HG03159 (cell line): ENCODE results near the gene ACKR4.
"Not testable (repeated sequence)": the region's sequence is repeated elsewhere in the genome, so short reads cannot be mapped to it uniquely, and the experiment has no call there.

ENCODE experiments used
- ATAC-seq: cut with Tn5 transposase; IDR thresholded peaks from one replicate; pipeline ENCODE4 v1.9.1; 2021; ENCODE audit warnings: mild to moderate bottlenecking, moderate library complexity; ENCODE audit not compliant: unreplicated experiment

Gene ACKR4

DNA sequence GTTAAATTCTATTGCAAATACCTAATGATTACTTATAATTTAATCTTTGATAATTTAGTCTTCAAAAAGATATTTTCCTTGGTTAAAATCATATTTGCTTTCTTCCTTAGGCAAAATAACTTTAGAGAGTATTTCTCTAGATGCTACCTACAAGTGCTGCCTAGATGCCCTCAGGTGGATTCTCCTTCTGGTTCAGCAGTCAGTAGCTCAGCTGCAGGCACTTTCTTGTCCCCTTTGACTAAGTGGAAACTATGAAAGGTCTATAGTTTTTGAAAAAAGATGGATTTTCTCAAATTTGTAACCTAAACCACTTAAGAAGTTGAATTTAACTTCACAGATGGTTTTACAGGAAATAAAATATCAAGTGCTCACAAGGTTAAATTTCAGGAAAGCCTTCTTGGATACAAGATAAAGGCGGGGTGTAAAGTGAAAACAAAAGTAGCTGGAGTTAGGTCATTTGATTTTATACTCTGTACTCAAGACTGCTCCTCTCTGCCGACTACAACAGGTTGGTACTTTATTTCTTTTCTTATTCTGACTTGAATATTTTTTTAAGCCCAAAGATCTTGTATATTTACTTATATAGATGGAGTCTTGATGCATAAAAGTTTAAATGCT, at the start of gene ACKR4:
Gene ACKR4, plus strand, starts transcription at position 455 of the 618 bp plus-strand sequence. CDS start 3,128 bp downstream, outside the sequence.
- ATAC-seq, result no peak

DNA sequence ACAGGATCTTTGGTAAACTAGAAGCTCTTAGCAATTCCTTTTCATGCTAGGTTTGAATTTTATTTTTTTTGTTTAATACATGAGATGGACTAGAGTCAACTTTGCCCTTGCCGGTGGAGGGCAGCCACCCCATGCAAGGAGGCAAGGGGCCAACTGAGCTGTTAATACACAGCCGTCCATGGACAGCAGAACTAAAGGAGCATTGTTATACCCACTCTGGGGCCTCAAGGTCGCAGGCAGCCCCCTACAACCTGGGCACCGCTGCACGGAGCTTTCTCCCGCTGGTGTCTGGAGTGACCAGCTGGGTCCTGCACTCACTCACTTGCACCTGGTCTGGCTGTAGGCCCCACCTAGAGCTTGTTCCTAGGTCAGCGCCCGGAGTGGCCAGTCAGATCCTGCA, 47.9 kb upstream of the ACKR4 start:
- ATAC-seq, result no peak

DNA sequence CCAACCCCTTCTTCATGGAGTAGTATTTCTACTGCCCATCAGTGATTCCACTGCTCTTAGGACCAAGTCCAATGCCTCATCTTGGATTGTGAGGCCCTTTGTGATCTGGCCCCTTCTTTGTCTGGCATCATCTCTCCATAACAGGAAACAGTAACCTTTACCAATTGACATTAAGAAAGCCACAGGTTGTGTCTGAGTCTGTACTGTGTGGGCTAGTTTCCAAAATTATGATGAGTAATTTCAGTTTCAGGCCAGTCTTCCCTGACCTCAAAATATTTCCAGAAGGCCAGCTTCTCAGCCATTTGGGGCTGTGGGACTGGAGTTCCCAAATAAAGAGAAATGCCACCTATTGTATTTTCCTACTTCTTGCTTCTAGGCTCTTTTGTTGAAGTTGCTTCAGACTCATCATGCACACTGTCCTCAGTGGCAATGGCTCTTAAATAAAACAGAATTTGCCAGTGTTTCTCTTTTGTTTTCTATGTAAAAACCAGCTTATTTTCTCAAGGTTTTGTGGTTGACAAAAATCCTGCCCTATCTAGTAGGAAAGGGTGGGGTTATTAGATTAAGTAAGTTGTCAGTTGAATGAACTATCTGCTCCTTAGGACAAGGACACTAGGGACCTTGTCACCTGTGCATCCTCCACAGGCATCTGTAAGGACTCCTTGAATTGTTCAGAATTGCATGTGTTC, 47.0 kb upstream of the ACKR4 start:
- peak; percentile 83 for ATAC-seq

DNA sequence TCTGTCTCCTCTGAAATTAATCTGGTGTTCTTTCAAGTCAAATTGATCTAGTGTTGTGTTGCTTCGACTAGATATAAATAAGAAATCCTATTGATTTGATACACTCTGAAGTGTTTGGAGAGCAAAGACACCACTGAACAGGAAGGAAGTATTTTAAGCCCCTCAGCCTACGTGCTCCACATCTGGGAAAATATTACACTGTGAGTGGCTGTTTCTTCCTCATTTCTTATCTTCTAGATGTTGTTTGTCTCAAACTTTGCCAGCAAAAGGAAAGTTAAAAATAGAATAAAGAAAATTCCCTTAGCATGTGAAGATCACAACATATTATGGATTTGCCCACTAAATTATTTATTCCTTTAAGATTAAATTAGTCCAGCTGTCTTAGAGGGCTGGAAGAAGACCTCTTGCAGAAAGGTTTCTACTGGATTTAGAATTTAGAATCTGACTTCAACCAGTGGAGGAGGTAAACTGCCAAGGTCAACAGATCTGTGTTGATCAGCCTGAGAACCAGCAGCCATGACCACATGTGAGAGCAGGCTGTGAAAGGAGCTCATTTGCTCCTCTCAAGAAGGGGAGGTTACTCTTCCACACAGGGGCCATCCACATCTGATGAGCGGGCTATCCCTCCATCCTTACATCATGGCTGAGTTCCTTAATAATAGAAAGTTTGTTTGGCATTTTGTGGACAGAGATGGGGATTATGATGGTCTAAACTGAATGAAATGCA, 46.3 kb upstream of the ACKR4 start:
- no peak for ATAC-seq

DNA sequence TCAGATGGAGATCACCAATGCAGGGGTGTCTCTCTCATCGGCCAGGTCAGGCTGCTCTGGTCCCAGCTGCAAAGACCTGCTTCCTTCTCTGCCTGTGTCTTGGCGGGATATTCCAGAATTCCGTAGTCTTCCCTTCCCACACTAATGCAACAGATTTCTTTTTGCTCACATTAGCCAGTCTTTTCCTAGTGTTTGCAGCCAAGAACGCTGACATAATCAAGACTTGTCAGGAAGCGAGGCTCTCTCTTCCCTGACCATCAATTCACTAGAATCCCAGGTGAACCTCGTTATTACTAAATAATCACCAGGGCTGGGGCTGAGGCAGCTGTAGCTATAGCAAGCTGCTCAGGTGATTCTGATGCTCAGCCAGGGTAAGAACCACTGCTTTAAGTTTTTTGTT, 43.2 kb upstream of the ACKR4 start:
- ATAC-seq, result no peak

DNA sequence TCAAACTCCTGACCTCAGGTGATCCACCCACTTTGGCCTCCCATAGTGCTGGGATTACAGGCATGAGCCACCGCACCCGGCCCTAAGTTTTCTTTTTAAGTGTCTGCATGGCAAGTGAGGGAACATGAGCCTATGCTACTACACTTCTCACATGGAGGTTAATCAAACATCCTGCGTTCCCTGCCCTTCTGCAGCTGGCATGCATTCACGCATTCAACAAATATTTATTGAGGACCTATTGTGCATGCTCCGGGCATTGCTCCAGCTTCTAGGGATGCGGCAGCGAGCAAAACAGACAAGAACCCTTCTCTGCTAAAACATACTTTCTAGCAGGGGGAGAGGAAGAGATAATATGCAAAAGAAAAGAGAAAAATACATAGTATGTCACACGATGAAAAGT, 42.6 kb upstream of the ACKR4 start:
- ATAC-seq, result no peak

DNA sequence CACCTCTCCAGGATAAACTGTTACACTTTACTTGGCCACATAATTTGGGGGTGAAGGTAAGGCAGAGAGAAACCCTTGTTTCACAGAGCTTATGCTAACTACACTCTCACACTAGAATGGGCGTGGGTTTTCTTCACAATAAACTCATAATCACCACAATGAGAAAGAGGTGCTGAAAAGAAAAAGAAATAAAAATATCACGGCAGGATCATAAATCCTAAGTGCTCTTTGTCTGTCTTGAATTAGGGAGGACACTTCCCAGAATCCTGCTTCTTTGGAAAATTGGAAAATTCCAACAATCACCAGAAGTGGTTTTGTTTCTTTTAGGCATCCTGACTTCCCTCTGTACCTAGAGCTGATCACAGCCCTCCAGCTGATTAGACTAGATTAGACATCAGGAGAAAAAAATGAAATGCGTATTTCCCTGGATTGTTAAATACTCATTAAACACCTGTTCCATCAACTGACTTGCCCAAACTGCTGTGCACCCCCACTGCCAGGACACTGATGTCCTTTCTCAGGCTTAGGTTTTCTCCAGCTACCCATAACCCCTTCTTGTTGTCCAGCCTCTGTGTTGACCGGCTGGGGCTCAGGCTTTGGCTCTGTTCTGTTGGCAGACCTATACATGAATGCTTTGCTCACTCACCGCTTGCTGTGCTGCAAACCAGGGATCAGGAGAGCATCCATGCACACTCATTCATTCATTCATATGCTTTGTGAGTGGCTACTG, 41.6 kb upstream of the ACKR4 start:
- no peak for ATAC-seq

DNA sequence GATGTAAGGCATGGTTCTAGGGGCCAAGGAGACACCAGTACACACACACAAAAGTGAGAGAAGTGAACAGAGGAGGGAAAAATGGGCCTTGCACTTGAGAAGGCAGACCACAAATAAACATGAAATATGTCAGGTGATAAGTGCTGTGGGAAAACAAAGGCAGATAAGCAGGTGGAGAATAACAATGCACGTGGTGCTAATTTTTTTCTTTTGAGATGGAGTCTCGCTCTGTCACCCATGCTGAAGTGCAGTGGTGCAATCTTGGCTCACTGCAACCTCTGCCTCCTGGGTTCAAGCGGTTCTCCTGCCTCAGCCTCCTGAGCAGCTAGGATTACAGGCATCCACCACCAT, 41.1 kb upstream of the ACKR4 start:
- ATAC-seq, result not testable (repeated sequence)

DNA sequence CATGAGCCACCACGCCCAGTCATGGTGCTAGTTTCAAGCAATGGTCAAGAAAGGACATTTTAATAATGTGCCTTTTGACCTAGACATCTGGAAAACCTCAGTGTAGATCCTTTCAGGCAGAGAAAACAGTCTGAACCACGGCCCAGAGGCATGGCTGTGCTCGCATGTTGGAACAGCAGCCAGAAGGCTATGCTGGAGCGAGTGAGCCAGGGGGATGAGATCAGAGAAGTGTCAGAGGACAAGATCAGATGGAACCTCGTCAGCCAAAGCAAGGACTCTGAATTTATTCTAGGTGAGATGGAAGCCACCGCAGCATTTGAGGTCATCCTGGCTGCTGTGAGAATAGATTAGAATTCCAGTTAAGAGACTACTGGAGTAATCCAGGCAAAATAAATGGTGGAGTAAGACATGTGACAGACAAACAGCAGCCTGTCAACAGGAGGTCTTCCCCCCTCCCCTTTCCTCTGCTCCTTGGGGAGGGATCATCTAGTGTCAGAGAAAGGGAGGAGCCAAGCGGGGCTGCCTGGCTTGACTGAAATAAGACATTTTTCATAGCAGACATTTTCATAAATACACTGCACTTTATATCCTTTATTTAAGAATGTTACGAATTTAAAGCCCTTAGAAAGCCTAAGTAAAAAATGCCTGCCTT, 40.4 kb upstream of the ACKR4 start:
- ATAC-seq, result no peak

DNA sequence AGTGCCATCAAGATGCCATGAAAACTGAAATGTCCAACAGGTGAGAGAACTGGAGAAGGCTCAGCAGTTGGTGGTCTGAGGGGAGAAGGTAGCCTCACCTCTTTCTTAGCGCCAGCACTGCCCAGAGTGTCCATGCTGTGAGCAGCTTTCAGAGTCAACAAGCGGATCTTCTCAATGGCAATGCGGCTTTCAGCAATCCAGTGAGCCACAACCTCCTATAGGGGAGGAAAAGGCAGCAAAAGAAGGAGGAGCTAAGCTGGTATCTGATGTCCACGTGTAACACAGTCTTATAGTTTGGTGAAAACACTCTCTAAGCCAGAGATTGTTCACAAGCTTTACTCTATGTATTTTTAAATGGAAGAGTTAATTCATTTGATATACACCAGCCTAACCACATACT, 36.1 kb upstream of the ACKR4 start:
- no peak for ATAC-seq

DNA sequence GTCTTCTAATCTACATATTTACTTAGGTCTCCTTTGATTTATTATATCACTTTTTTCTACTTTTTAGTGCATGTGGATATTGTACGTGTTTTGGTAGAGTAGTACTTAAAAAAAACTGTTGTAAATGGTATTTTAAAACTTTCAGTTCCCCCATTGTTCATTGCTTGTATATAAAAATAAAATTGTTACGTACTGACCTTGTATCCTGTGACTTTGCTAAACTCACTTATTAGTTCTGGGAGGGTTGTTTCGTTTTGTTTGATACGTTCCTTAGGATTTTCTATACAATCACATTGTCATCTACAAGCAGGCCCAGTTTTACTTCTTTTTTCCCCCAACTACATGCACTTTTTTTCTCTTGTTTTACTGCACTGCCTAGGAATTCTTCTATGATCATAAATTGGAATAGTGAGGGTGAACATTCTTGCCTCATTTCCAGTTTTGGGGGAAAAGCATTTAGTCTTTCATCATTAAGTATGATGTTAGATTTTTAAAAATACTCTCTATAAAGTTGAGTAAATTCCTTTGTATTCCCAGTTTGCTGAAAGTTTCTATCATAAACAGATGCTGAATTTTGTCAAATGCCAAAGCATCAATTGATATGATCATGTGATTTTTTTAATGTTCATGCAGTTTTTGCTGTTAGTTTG, 33.5 kb upstream of the ACKR4 start:
- no peak for ATAC-seq

DNA sequence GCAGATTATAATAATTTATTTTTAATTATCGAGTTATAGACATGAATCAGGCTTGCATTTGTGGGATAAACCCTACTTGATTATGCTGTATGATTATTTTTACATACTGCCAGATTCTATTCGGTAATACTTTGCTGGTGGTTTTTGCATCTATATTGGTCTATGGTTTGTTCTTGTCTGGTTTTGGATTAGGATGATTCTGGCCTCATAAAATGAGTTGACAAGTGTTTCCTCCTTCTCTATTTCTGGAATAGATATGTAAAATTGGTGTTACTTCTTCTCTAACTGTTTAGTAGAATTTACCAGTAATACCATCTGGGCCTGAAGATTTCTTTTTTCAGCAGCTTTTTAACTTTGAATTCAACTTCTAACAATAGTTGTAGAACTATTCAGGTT, 33.0 kb upstream of the ACKR4 start:
- no peak for ATAC-seq

DNA sequence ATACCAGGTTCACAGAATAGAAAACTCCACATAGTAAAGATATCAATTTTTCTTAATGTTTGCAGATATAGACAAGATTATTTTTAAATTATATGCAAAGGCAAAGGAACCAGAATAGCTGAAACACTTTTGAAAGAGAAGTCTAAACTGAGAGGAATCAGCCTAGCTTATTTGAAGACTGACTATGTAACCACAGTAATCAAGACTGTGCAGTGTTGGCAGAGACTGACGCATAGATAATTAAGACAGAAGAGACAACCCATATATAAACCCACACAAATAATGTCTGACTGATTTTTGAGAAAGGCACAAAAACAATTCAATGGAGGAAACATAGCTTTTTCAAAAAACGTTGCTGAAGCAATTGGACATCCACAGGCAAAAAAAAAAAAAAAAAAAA, 28.6 kb upstream of the ACKR4 start:
- ATAC-seq, result no peak

DNA sequence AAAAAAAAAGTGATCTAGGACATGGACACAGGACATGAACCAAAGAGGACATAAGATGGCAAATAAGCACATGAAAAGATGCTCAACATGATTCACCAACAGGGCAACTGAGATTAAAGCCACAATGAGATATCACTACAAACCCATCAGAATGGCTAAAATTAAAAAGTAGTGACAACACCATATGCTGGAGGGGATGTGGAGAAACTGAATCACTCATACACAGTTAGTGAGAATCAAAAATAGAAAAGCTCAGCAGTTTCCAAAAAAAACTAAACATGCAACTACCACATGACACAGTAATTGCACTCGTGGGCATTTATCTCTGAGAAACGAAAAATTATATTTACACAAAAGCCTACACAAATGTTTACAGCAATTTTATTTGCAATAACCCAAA, 27.9 kb upstream of the ACKR4 start:
- ATAC-seq, result no peak

DNA sequence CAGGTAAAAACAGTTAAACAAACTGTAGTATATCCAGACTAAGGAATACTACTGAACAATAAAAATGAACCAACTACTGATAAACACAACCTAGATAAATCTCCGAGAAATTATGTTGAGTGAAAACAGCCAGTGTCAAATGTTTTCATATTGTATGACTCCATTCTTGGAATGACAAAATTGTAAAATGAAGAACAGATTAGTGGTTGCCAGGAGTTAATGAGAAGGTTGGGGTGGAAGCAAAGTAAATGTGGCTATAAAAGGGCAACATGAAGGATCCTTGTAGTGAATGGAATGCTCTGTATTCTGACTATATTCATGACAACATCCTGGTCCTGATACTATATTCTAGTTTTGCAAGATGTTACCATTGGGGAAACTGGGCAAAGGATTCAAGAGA, 27.5 kb upstream of the ACKR4 start:
- ATAC-seq, result no peak

DNA sequence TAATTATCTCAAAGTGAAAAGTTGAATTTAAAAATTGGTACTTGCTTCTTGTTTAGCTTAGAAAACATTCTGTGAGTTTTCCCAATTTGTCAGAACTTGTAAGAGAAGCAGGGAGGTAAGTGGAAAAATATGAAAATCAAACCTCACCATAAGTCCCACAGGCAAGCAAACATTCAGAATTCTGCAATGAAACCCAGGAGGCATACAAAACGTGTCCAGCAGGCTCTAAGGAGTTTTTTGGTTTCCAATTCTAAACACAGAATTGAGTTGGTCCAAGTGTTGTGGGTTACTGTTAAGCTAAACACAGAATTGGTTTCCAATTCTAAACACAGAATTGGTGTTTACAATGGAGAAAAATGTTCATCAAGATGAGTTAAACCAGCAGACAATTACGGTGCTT, 27.1 kb upstream of the ACKR4 start:
- ATAC-seq, result no peak

DNA sequence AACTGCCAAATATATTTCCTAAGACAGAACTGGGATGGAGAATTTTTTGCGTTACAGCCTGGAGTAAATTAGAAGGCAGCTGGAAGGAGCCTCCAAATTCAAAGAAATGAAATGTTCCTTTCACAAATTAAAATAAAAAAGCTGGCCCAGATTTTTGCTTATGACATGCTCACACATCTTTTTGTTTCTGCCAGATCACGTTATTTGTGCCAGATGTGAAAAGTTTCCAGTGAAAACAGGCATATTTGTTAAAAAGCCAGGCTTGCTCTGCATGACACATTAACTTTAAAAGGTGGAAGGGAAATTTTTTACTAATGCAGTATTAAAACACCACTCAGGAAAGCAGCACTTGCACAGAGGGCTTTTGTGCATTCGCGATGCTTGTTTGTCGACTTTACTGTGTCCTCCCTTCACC, 23.3 kb upstream of the ACKR4 start:
- ATAC-seq, result no peak

DNA sequence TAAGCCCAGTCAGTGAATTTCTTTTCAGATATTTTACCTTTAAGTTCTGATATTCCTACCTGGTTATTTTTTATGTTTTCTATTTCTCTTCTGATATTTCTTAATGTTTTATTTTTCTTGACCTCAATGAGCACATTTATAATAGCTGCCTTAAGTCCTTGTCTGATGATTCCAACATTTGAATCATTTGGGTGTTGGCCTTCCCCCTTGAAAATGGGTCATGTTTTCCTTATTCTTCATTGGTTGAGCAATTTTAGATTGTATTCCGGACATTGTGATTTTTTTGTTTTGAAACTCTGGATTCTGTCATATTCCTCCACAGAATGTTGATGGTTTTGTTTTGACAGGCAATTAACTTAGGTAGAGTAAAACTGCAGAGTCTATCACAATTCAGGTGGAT, 9.7 kb upstream of the ACKR4 start:
- no peak for ATAC-seq

DNA sequence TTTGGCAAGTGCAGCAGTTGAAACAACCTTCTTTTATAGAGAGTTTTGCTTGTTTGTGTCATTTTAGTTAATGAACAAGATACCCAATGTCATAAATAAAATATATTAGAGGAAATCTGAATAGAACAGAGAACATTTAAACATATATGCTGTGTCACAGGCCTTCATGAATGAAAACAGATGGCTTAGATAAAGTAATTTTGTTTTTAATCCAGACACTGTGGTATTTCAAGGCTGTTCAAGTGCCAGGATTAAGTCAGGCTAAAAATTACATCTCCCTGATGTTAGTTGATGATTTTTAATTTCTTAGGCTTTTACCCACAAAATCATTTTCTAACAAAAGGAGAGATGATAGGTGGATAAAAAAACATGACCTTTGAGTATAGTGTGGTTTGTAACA, 4.9 kb upstream of the ACKR4 start:
- no peak for ATAC-seq

DNA sequence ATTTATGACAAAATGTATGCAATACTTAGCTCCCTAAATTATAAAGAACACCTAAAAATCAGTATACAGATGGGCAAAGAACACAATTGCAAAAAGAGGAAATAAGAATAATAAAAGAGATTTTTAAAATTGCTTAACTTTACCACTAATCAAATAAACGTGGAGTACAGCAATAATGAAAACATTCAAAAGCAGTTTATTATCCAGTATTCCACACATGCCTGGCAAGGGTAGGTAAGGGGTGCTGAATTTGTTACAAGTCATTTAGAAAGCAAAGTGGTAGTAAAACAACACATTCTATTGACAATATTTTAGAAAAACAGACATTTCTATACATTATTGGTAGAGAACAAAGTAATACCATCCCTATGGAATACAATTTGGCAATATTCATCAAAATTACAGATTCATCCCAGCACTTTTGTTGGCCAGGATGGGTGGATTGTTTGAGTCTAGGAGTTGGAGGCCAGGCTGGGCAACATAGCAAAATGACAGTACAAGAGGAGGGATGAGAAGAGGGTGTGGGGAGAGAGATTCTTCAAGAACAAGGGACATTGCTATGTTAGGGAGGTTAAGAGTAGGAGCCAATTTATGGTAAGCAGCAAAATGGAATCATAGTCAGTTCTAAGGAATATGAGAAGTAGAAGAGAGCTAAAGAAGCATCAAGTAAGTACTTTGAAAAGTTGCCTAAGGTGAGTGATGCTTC, 3.7 kb upstream of the ACKR4 start:
- no peak for ATAC-seq
